HepG2 (cell line): ENCODE data around the gene ACSF3. TPM values are rescaled to one million over a fixed set of nuclear protein-coding genes. Genes with fewer than 3 reads are reported as not detected.
A peak's percentile ranks its signal among the peaks of the same experiment; 100 is the strongest.

Experiments
- BRD4 ChIP-seq: sonication (generic); formaldehyde crosslinking; IDR thresholded peaks from 2 replicates; pipeline ENCODE4 v1.4.0; 2020; ENCODE audit warnings: missing genetic modification reagents
- FOXA3 ChIP-seq: IDR thresholded peaks from 2 replicates; pipeline ENCODE4 v1.6.1; 2016; ENCODE audit warnings: missing genetic modification reagents, missing compliant biosample characterization
- HHEX ChIP-seq: IDR thresholded peaks from 2 replicates; pipeline ENCODE4 v1.6.1; 2016; ENCODE audit warnings: control low read depth
- MBD4 ChIP-seq: IDR thresholded peaks from 2 replicates; pipeline ENCODE4 v1.6.1; 2012; ENCODE audit warnings: low read length, inconsistent platforms, borderline replicate concordance
- MYPOP ChIP-seq: sonication (generic); formaldehyde crosslinking; IDR thresholded peaks from 2 replicates; pipeline ENCODE4 v1.8.1; 2023; ENCODE audit warnings: mild to moderate bottlenecking, moderate library complexity, missing genetic modification reagents
- NR0B2 ChIP-seq: sonication (generic); formaldehyde crosslinking; IDR thresholded peaks from 2 replicates; pipeline ENCODE4 v1.4.0; 2020; ENCODE audit warnings: mild to moderate bottlenecking, missing genetic modification reagents
- REL ChIP-seq: sonication (generic); formaldehyde crosslinking; conservative IDR thresholded peaks from 2 replicates; pipeline ENCODE4 v1.8.0; 2022; ENCODE audit warnings: mild to moderate bottlenecking, missing genetic modification reagents, moderate library complexity
- SOX13 ChIP-seq, 3 experiments: fragments of 450-650 bp in 1 of 3; sonication (generic) in 1 of 3; formaldehyde crosslinking in 1 of 3; IDR thresholded peaks in 2 of 3; conservative IDR thresholded peaks in 1 of 3; 2 replicates each; pipeline versions ENCODE4 v1.5.0 to v1.6.1; 2016 to 2020; ENCODE audit warnings: antibody characterized with exemption in 1 of 3, mild to moderate bottlenecking in 1 of 3, missing compliant biosample characterization in 1 of 3, missing genetic modification reagents in 1 of 3, moderate library complexity in 1 of 3
- TFDP1 ChIP-seq: IDR thresholded peaks from 2 replicates; pipeline ENCODE4 v1.6.1; 2016; ENCODE audit warnings: missing compliant biosample characterization, missing genetic modification reagents, borderline replicate concordance
- ZBED4 ChIP-seq: sonication (generic); formaldehyde crosslinking; IDR thresholded peaks from 2 replicates; pipeline ENCODE4 v1.4.0; 2020; ENCODE audit warnings: missing genetic modification reagents, borderline replicate concordance
- ZKSCAN5 ChIP-seq: sonication (generic); formaldehyde crosslinking; IDR thresholded peaks from 2 replicates; pipeline ENCODE4 v1.5.1; 2020; ENCODE audit warnings: mild to moderate bottlenecking, missing genetic modification reagents
- ZNF296 ChIP-seq: sonication (generic); formaldehyde crosslinking; conservative IDR thresholded peaks from 2 replicates; pipeline ENCODE4 v1.5.0; 2020; ENCODE audit warnings: mild to moderate bottlenecking, missing genetic modification reagents
- ZNF512B ChIP-seq: sonication (generic); formaldehyde crosslinking; IDR thresholded peaks from 2 replicates; pipeline ENCODE4 v1.5.1; 2020; ENCODE audit warnings: missing genetic modification reagents, mild to moderate bottlenecking, borderline replicate concordance
- ZNF546 ChIP-seq: sonication (generic); formaldehyde crosslinking; conservative IDR thresholded peaks from 2 replicates; pipeline ENCODE4 v1.8.1; 2023; ENCODE audit warnings: mild to moderate bottlenecking, missing genetic modification reagents
- polyA plus RNA-seq, 8 experiments: library from polyadenylated mRNA; depleted of rRNA in 3 of 8; stranded (reverse) in 7 of 8; unstranded in 1 of 8; fragments of >200 nt; fragmentation: Illumina TruSeq in 4 of 8; extraction: Trizol in 4 of 8; gene quantifications; 2 replicates each; pipeline versions ENCODE4 v1.2.1 to v1.2.3, GENCODE V29; 2011 to 2016; ENCODE audit warnings: low read depth in 4 of 8, missing spikeins in 1 of 8, mixed read lengths in 1 of 8; ENCODE audit not compliant: insufficient read depth in 1 of 8
- total RNA-seq, 5 experiments: library from RNA; depleted of rRNA; stranded (reverse); fragments of >200 nt; fragmentation: Illumina TruSeq; extraction: Trizol; gene quantifications; 2 replicates each; pipeline ENCODE4 v1.2.3, GENCODE V29; 2016; ENCODE audit warnings: low read depth in 1 of 5

ACSF3 gene
- total and polyA plus RNA-seq, 2 of the 13 experiments (the other 11 are each of a cell fraction or from before 2014, with no cell fraction given): 14.9 to 30.6 TPM

GRCh38 chr16:89191033-89191900 lies 97.6 kb downstream of the ACSF3 start (continued):
- no peak; the same call in 1 of the 2 replicates for TF ChIP-seq ZBED4
- TF ChIP-seq ZNF512B (CRISPR knock-in tag): no peak
- TF ChIP-seq BRD4 (CRISPR knock-in tag): no peak
- no peak for TF ChIP-seq SOX13 (IDR thresholded peaks at IDR 0.05)
- no peak for TF ChIP-seq SOX13 (CRISPR knock-in tag; conservative IDR thresholded peaks at IDR 0.05 in 1 of 2, IDR thresholded peaks at IDR 0.05 in 1 of 2)
- no peak for TF ChIP-seq HHEX
- peak; percentile 81; the same call in 1 of the 2 replicates for TF ChIP-seq NR0B2
- no peak for TF ChIP-seq ZKSCAN5 (CRISPR knock-in tag)
- TF ChIP-seq ZNF546 (CRISPR knock-in tag): peak; percentile 53
- no peak for TF ChIP-seq MBD4
- TF ChIP-seq TFDP1: peak; percentile 82; the same call in 1 of the 2 replicates
- TF ChIP-seq ZNF296 (CRISPR knock-in tag): peak; percentile 92; the same call in 1 of the 2 replicates
- TF ChIP-seq FOXA3: no peak
- 0 out of 2 replicates have a peak, but pooled peaks have one; percentile 70 for TF ChIP-seq REL (CRISPR knock-in tag)
- TF ChIP-seq MYPOP (CRISPR knock-in tag): peak; percentile 76; the same call in 1 of the 2 replicates
